GM19397 (cell line): ENCODE measurements around the gene RNF130.
"Not testable (repeated sequence)": the region's sequence is repeated elsewhere in the genome, so short reads cannot be mapped to it uniquely, and the experiment has no call there.

Experiments used
- ATAC-seq: cut with Tn5 transposase; IDR thresholded peaks from one replicate; pipeline ENCODE4 v1.9.1; 2021; ENCODE audit warnings: mild to moderate bottlenecking, moderate library complexity; ENCODE audit not compliant: unreplicated experiment

The RNF130 gene

DNA sequence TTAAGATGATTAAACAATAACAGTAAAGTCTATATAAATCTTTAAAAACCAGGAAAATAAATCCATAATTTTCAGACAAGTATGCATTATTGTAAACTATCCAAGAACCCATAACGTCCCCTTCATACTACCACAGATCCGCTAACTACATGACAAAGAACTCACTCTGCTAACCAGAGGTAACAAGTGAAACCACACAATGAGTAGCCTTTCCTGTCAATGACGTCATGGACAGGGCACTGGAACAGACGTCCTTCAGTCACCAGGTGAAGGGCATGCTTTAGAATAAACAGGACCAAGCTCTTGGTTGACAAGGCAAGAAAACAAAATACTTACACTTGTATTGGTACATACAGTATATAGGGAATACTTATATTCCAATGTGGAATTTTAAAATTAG is 45.2 kb downstream of the RNF130 start:
- ATAC-seq: no peak

DNA sequence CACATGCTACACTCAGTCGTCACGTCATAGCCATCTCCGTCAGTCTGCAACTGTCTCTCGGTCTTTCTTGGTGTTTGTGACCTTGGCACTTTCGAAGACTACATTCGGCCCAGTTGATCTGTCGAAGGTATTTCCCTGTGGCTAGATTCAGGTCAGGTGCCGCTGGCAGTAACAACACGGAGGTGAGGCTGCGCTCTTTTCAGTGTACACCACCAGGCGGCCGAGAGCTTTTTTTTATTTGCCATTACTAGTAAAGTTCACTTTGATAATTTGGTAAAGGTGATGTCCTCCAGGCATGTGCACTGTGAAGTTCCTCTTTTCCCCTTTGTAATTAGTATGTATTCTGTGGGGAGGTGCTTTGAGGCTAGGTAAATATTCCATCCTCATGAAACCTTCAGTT is 49.7 kb downstream of the RNF130 start:
- ATAC-seq: no peak

DNA sequence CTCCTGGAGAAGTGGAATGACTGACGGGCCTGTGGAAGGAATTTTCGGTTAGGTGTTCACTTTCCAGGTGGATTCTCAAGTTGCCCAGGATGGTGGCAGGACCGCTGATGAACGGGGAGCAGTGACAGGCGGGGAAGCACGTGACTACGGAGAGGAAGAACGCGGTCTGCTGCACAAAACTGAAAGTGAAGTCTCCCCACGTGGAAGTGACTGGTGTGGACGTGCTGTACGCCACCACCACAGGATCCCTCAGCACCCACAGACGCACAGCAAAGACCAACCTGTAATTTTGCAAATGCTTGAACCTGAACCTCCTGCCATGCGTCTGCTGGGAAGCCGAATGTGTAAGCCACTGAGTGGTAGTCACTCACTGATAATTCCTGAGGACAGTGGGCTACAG is 51.4 kb downstream of the RNF130 start:
- no peak for ATAC-seq

GRCh38 chr5:180018347-180019060 is 53.1 kb downstream of the RNF130 start:
- ATAC-seq: no peak

GRCh38 chr5:180015523-180015922 is 56.0 kb downstream of the RNF130 start:
- ATAC-seq: not testable (repeated sequence)

- ATAC-seq: no peak
Measured at GRCh38 chr5:180013678-180014077, 57.9 kb downstream of the RNF130 start.

DNA sequence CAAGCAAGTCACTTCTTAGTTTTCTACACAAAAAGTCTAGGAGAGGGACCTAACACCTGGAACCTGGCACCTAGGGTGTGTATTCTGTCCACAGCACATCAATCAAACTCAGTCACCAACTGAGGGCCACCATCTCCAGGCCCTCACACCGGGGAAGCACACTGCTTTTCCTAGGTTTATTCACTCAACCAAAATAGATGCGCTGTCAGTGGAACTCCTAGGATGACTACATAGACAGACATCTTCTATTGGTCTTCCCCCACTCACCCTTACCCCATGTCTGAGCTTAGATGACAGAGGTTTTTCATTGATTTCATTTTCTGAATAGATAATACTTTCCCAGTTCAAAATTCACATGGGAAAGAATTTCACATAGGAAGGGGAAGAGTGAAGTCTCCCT is 59.2 kb downstream of the RNF130 start:
- ATAC-seq: no peak

DNA sequence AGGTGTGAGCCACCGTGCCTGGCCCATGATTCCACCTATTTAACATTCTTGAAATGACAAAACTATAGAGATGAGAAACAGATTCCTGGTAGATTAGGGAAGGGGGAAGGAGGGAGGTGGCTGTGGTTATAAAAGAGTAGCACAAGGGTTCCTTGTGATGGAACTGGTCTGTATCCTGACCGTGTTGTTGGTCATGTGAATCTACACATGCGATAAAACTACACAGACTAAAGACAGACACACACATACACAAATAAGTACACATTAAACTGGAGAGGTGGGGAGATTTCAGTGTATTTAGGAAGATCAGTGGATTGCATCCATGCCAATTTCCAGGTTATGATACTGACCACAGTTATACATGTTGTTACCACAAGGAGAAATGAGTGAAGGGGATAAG is 60.9 kb downstream of the RNF130 start:
- no peak for ATAC-seq

DNA sequence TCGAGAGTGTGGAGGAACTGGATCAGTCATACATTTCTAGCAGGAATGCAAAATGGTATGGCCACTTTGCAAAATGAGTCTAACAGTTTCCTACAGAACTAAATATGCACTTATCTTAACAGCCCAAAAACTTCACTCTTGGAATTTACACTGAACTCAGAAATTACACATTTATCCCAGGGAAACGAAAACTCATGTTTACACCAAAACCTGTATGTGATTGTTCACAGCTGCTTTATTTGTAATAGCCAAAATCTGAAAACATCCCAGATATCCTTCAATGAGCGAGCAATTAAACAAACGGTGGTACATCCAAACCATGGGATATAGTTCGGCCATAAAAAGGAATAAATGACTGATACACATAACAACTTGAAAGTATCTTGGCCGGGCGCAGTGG is 62.0 kb downstream of the RNF130 start:
- ATAC-seq: no peak

DNA sequence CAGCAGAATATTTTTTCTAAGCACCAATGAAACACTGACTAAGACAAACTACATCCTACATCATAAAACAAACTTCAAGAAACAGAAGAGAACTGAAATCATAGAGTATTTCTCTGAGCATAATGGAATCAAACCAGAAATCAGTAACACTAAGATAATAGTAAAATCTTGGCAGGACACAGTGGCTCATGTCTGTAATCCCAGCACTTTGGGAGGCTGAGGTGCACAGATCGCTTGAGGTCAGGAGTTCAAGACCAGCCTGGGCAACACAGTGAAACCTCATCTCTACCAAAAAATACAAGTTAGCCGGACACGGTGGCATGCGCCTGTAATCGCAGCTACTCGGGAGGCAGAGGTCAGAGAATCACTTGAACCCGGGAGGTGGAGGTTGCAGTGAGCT is 63.1 kb downstream of the RNF130 start:
- no peak for ATAC-seq

DNA sequence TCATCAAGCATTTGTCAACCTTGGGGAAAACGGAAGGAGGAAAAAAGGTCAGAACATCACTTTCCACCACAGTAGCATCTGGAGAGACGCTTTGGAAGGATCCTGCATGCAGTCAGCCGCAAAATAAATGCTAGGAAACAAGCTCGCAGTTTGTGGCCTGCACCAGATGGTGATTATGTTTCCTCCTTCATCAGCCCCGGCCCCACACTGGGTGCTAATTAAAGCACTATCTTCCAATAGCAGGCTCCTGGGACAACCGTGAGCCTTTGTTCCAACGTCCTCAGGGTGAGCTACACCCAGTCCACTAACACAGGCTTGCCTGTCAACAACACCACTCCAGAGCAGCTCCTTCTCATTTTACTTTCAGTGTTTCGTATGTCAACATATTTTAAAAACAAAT is 64.0 kb downstream of the RNF130 start:
- no peak for ATAC-seq

DNA sequence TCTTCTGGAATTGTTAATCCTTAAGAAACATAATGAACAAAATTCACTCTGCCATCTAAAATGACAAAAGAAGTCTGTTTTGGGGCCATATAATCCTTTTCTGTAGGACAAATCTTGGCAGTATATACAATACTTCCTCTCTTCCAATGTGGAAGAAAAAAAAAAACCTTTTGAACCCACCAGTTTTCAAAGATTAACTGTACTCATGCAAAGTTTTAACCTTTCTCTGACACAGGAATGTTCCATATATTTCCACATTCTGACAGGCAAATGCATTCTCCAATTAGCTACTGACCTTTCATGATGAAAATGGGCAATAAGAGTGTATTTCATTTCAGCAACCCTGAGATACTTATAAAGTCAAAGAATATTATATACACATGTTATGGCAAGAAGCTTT is 65.4 kb downstream of the RNF130 start:
- no peak for ATAC-seq

DNA sequence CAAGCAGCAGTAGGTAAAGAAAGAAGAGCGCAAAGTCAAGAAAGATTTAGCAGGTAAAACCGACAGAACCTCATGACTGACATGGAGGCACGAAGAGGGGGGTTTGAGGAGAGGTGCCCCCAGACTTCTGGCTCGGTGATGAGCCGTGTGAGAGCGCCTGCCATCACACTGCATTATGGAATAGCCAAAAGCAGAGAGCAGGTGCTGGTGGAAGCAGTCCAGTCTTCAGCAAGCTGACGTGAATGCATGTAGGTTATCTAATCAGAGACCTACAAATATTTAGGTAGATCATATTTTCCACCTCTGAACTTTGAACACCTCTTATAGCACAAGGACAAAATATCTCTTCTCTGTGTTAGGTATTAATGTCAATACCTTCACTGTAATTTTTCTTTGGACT is 68.4 kb downstream of the RNF130 start:
- no peak for ATAC-seq

DNA sequence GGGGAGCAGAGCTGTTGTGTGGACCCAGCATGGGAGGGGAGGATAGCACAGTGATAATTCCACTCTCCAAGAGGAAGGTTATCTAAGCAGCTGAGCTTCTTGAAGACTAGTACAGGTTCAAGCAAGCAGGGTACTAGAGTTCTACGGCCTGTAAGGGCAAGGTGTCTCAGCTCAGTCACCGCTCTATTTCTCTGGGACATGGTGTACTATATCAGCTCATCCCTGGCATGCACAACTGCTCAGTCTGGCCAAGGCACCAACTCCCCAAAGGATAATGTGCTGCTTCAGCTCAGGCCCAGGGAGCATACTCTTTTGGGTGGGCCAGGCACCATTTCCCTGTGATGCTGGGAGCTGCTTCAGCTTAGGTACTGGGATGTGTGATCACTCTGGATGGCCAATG is 69.8 kb downstream of the RNF130 start:
- no peak for ATAC-seq

DNA sequence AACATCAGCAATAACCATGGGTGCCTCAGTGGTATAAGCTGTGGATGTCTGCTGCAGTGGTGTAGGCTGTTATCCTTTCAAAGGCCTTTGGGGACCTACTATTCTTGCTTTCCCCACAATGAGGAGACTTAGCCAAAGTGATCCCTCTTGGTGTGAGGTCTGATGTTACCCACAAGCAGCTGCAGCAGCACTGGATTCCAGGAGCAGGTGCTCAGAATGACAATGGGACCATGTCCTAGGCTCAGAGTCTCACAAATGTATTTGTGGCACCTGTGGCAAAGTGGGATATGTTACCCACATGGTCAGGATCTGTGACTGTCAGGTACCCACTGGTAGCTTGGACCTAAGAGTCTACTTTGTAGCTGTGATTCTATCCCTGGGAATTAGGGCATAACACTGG is 70.4 kb downstream of the RNF130 start:
- ATAC-seq: no peak

- ATAC-seq: no peak
Measured at GRCh38 chr5:179998485-179998884, 73.1 kb downstream of the RNF130 start.

GRCh38 chr5:179994583-179995323 is 76.8 kb downstream of the RNF130 start:
- no peak for ATAC-seq

DNA sequence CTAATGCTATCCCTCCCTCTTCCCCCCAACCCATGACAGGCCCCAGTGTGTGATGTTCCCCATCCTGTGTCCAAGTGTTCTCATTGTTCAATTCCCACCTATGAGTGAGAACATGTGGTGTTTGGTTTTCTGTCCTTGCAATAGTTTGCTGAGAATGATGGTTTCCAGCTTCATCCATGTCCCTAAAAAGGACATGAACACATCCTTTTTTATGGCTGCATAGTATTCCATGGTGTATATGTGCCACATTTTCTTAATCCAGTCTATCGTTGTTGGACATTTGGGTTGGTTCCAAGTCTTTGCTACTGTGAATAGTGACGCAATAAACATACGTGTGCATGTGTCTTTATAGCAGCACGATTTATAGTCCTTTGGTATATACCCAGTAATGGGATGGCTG is 78.7 kb downstream of the RNF130 start:
- not testable (repeated sequence) for ATAC-seq

DNA sequence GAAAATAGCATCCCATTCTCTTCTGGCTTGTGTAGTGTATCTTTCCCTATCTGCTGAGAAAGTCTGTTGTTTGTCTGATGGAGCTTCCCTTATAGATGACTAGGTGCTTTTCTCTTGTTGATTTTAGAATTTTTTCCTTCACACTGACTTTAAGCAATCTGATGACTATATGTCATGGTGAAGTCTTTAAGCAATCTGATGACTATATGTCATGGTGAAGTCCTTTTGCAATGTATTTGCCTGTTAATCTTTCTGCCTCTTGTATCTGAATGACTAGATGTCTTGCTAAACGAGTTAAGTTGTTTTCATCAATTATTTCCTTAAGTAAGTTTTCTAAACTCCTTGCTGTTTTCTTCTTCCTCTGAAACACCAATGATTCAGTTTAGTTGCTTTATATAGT is 80.5 kb downstream of the RNF130 start:
- no peak for ATAC-seq

- ATAC-seq: not testable (repeated sequence)
Measured at GRCh38 chr5:179990525-179990924, 81.0 kb downstream of the RNF130 start.

GRCh38 chr5:179986328-179986727 is 85.2 kb downstream of the RNF130 start:
- no peak for ATAC-seq

GRCh38 chr5:179981636-179982035 is 89.9 kb downstream of the RNF130 start:
- no peak for ATAC-seq

DNA sequence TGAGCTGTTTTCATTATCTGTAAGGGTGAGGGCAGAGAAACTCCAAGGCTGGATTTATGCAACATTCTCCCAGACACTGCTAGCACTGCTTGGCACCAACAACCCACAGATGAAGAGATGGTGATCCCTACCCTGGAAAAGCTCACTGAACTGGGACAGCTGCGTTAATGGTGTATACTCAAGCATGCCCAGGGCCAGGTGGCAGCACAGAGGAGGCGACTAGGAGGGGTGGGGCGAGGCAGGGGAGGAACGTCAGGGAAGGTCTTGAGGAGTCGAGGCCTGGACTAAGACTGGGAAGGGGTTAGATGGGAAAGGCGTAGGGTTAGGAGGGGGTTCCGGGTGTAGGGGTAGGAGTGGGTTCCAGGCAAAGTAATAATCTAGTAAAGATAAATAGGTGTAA is 90.8 kb downstream of the RNF130 start:
- ATAC-seq: no peak
